Measurements from ENCODE around the gene YTHDF1. TPM values are rescaled to one million over a fixed set of nuclear protein-coding genes. Genes with fewer than 3 reads are reported as not detected.
A peak's percentile ranks its signal among the peaks of the same experiment; 100 is the strongest.

YTHDF1 gene
- total RNA-seq, 1 experiment from 2014 or later = 85.4 TPM

GRCh38 chr20:63206878-63207277 lies 9.1 kb downstream of the YTHDF1 start:
- WGBS (ENCODE audit: extremely low coverage, insufficient read length, low lambda C conversion rate) = no CpG with 5 or more reads among the region's 11 CpGs
- Histone ChIP-seq H2BK15ac (ENCODE audit: low read depth, low read length) (no peak overlapping the region), H3K79me1 (ENCODE audit: insufficient read depth, low read depth, low read length, poor library complexity, severe bottlenecking) (peaks cover 15% of the 10 kb centered on the region), H3K4me1 (ENCODE audit: insufficient read depth, low read length) (no peaks in the 10 kb centered on the region), H3K56ac (ENCODE audit: insufficient read length, low read depth, low read length) (no peak overlapping the region), H3K79me2 (ENCODE audit: insufficient read depth, low read length) (peaks cover 36% of the 10 kb centered on the region), H3K4me2 (ENCODE audit: insufficient read depth, insufficient read length, low read length) (no peak overlapping the region), H3K4ac (ENCODE audit: low read depth, low read length) (no peak overlapping the region), H3K23me2 (ENCODE audit: insufficient read length, low read depth, low read length, poor library complexity, severe bottlenecking) (no peaks in the 10 kb centered on the region), H4K20me1 (ENCODE audit: control insufficient read depth, insufficient read depth, insufficient read length) (no peaks in the 10 kb centered on the region), H2AFZ (ENCODE audit: low read length) (no peak overlapping the region), H3K18ac (ENCODE audit: insufficient read length, low read depth, low read length) (no peak overlapping the region), H2BK20ac (ENCODE audit: low read depth, low read length, poor library complexity, severe bottlenecking) (no peak overlapping the region), H2BK12ac (ENCODE audit: insufficient read length, low read depth, low read length) (no peak overlapping the region), H3K23ac (ENCODE audit: insufficient read length, low read depth, low read length) (no peak overlapping the region), H4K8ac (replicated peaks; ENCODE audit: insufficient read length, low read depth, low read length) (no peak overlapping the region), H2BK120ac (ENCODE audit: low read depth, low read length, poor library complexity, severe bottlenecking) (no peak overlapping the region), H3K9me3 (ENCODE audit: control insufficient read depth, low read depth, low read length) (no peaks in the 10 kb centered on the region), H3K27ac (ENCODE audit: insufficient read length, low read depth, low read length) (no peak overlapping the region), H3T11ph (ENCODE audit: low read length) (no peak overlapping the region), H2AK5ac (ENCODE audit: insufficient read length, low read length) (no peak overlapping the region), H3K9ac (ENCODE audit: extremely low read depth, insufficient read length, low read length) (no peak overlapping the region), H4K91ac (ENCODE audit: insufficient read length, low read depth, low read length) (no peak overlapping the region), H2BK5ac (ENCODE audit: insufficient read length, low read length) (no peak overlapping the region), H3K27me3 (ENCODE audit: insufficient read depth, low read length) (no peaks in the 10 kb centered on the region), H4K5ac (ENCODE audit: insufficient read length, low read depth, low read length) (no peak overlapping the region), H3K14ac (ENCODE audit: insufficient read depth, low read length) (no peak overlapping the region)
- Mint-ChIP-seq H3K4me1 (0 out of 4 replicates have a peak, but pooled peaks cover 0 to under 1% of the 10 kb centered on the region in 2 experiments), H3K27me3 (ENCODE audit: low read depth) (no peaks in the 10 kb centered on the region), H3K9me3 (no peaks in the 10 kb centered on the region), H3K4me3 (no peak overlapping the region), H3K36me3 (ENCODE audit: insufficient read depth in 1 of 3, low read depth in 3 of 3) (peaks cover 24 to 97% (median 89%) of the 10 kb centered on the region in 3 experiments; a peak in 6 of 7 replicates), H3K27ac (peak overlapping the region in 1 of 3 experiments; percentile 44; a peak in 1 of 7 replicates)
- TF ChIP-seq CTCF (conservative IDR thresholded peaks at IDR 0.05) = no peak
- DNase-seq = no peak
